Panc1 (cell line): ENCODE measurements around the gene CDC37. TPM values are rescaled to one million over a fixed set of nuclear protein-coding genes. Genes with fewer than 3 reads are reported as not detected.

ENCODE experiments used
- ATAC-seq: fragments of 200-7000 bp; cut with Tn5 transposase; 2 replicates; pipeline ENCODE4 v1.9.1; 2020; ENCODE audit warnings: mild to moderate bottlenecking, moderate library complexity
- BruUV-seq: library from RNA; stranded (reverse); fragments of 400-500 nt; replicated peaks from 2 replicates; lab custom pipeline; 2021; lab: Mats Ljungman, UMichigan
- CTCF ChIA-PET: fragments of 300-600 bp; sonication (Branson Sonifier 250); formaldehyde crosslinking; loops from one replicate; lab custom pipeline; 2022; ENCODE audit warnings: antibody characterized with exemption; lab: Charles Lee
- POLR2A ChIA-PET: fragments of 300-600 bp; sonication (Branson Sonifier 250); formaldehyde crosslinking; loops from one replicate; lab custom pipeline; 2022; ENCODE audit warnings: antibody characterized with exemption; lab: Charles Lee
- DNase-seq: peaks from one replicate; pipeline ENCODE4 v3.0.0-alpha.2; 2010; ENCODE audit warnings: low read depth, low spot score
- H3K27ac ChIP-seq: 2 replicates; pipeline ENCODE4 v1.5.1; 2011; ENCODE audit warnings: mild to moderate bottlenecking, low read length, inconsistent platforms
- H3K27me3 ChIP-seq: fragments of 200-500 bp; sonication (Bioruptor generic); 2 replicates; pipeline ENCODE4 v1.6.0; 2014; ENCODE audit warnings: low read length, inconsistent platforms; ENCODE audit not compliant: control insufficient read depth, insufficient read depth
- H3K36me3 ChIP-seq: fragments of 200-500 bp; sonication (Bioruptor generic); 2 replicates; pipeline ENCODE4 v1.5.1; 2014; ENCODE audit warnings: inconsistent platforms, mild to moderate bottlenecking, low read length, moderate library complexity; ENCODE audit not compliant: control insufficient read depth, insufficient read depth
- H3K4me1 ChIP-seq: 2 replicates; pipeline ENCODE4 v1.5.1; 2011; ENCODE audit warnings: inconsistent platforms, mild to moderate bottlenecking, low read length, moderate library complexity; ENCODE audit not compliant: control insufficient read depth, insufficient read depth
- H3K4me3 ChIP-seq, 2 experiments: 2 replicates each; pipeline ENCODE4 v1.5.1; 2011 to 2012; ENCODE audit warnings: low read depth in 2 of 2, low read length in 2 of 2, mild to moderate bottlenecking in 2 of 2, inconsistent platforms in 1 of 2, moderate library complexity in 1 of 2
- H3K9me3 ChIP-seq: fragments of 200-500 bp; sonication (Bioruptor generic); 2 replicates; pipeline ENCODE4 v1.5.1; 2014; ENCODE audit warnings: low read depth, mild to moderate bottlenecking, inconsistent platforms, low read length, moderate library complexity; ENCODE audit not compliant: control insufficient read depth, insufficient read depth
- CTCF ChIP-seq: fragments of 450-650 bp; IDR thresholded peaks from 2 replicates; pipeline ENCODE4 v1.5.1; 2017; ENCODE audit warnings: mild to moderate bottlenecking
- POLR2AphosphoS5 ChIP-seq: IDR thresholded peaks from 2 replicates; pipeline ENCODE4 v1.6.1; 2012; ENCODE audit warnings: mild to moderate bottlenecking, low read depth, low read length, moderate library complexity
- REST ChIP-seq, 2 experiments: IDR thresholded peaks; 2 replicates each; pipeline ENCODE4 v1.6.1; 2011 to 2012; ENCODE audit warnings: low read depth in 2 of 2, control low read depth in 1 of 2, low read length in 1 of 2, mild to moderate bottlenecking in 1 of 2, moderate library complexity in 1 of 2; ENCODE audit not compliant: insufficient read depth in 1 of 2
- SIN3A ChIP-seq: IDR thresholded peaks from 2 replicates; pipeline ENCODE4 v1.6.1; 2012; ENCODE audit warnings: low read depth, mild to moderate bottlenecking, low read length, moderate library complexity, borderline replicate concordance; ENCODE audit not compliant: insufficient read depth
- TCF7L2 ChIP-seq: IDR thresholded peaks from 2 replicates; pipeline ENCODE4 v1.6.1; 2011; ENCODE audit warnings: mild to moderate bottlenecking, low read depth, low read length, inconsistent platforms
- in situ Hi-C: cut with HindIII; loops from 2 replicates; pipeline ENCODE4 v1.10.0; 2016; ENCODE audit warnings: low sequenced_read_pairs, low pct_unique_long_range_greater_than_20kb
- intact Hi-C: fragments of 100-400 bp; cut with micrococcal nuclease; formaldehyde crosslinking; loops from one replicate; pipeline ENCODE4 v1.10.0; 2022; ENCODE audit not compliant: unreplicated experiment
- total RNA-seq: library from RNA; stranded (reverse); gene quantifications from one replicate; pipeline ENCODE4 v1.2.1, GENCODE V29; 2021; ENCODE audit not compliant: unreplicated experiment

Gene CDC37
- total RNA-seq, 1 experiment from 2014 or later, result 162 TPM

- BruUV-seq, result no TSS peak
- in situ Hi-C loops, result no loop called here
Measured at GRCh38 chr19:10356431-10356830, 46.9 kb downstream of the CDC37 start.

GRCh38 chr19:10353793-10354391 lies 49.5 kb downstream of the CDC37 start:
- intact Hi-C loops (no loop called here), in situ Hi-C loops (no loop called here)
- no peaks in the 10 kb centered on the region for H3K9me3 ChIP-seq
- no peak overlapping the region for H3K4me3 ChIP-seq
- DNase-seq (no peak), ATAC-seq (peak; percentile 70)
- BruUV-seq, result no TSS peak
- no peaks in the 10 kb centered on the region for H3K36me3 ChIP-seq
- CTCF ChIA-PET, result interaction anchor here (0.7 kb wide), 1 partner anchor 36 kb away, joined by 3 read pairs; no protein-coding TSS in a partner anchor
- TF ChIP-seq SIN3A (no peak), TCF7L2 (no peak), POLR2AphosphoS5 (no peak), CTCF (no peak), REST (IDR thresholded peaks at IDR 0.05; ENCODE audit: insufficient read depth in 1 of 2, low read depth in 2 of 2, low read length in 1 of 2) (no peak)
- H3K27me3 ChIP-seq, result no peaks in the 10 kb centered on the region
- H3K4me1 ChIP-seq, result no peaks in the 10 kb centered on the region
- H3K27ac ChIP-seq, result no peak overlapping the region
- POLR2A ChIA-PET, result no interaction called here

More at GRCh38 chr19:10356431-10356830, 46.9 kb downstream of the CDC37 start:
- ChIA-PET POLR2A (interaction anchor here (0.6 kb wide), 1 partner anchor 14 kb away, joined by 3 read pairs; no protein-coding TSS in a partner anchor), CTCF (no interaction called here)
- Histone ChIP-seq H3K36me3 (no peaks in the 10 kb centered on the region), H3K27me3 (no peaks in the 10 kb centered on the region), H3K4me1 (no peaks in the 10 kb centered on the region), H3K9me3 (no peaks in the 10 kb centered on the region), H3K4me3 (no peak overlapping the region), H3K27ac (no peak overlapping the region)
- ATAC-seq (no peak), DNase-seq (no peak)
- TF ChIP-seq TCF7L2 (no peak), SIN3A (no peak), POLR2AphosphoS5 (no peak), CTCF (no peak)
- intact Hi-C loops, result no loop called here
